H1 (cell line): ENCODE measurements around the gene ADAMTS17. TPM values are rescaled to one million over a fixed set of nuclear protein-coding genes. Genes with fewer than 3 reads are reported as not detected.
A peak's percentile ranks its signal among the peaks of the same experiment; 100 is the strongest.

Experiments used
- CTCF ChIA-PET: fragments of 300-600 bp; sonication (Branson Sonifier 250); formaldehyde crosslinking; loops from one replicate; lab custom pipeline; 2021; ENCODE audit not compliant: partially characterized antibody; lab: Charles Lee
- POLR2A ChIA-PET: fragments of 300-600 bp; sonication (Branson Sonifier 250); formaldehyde crosslinking; loops from one replicate; lab custom pipeline; 2021; ENCODE audit warnings: inconsistent platforms; ENCODE audit not compliant: partially characterized antibody; lab: Charles Lee
- DNase-seq, 2 experiments: peaks; one replicate each; pipeline versions ENCODE4 v3.0.0 to v3.0.0-alpha.2; 2010 to 2022; ENCODE audit warnings: low spot score in 2 of 2, low read depth in 1 of 2, mixed read lengths in 1 of 2
- FAIRE-seq: peaks from 2 replicates; lab custom pipeline; 2011; peaks lifted over from hg19 to GRCh38; lab: Jason Lieb, UNC
- H2AFZ ChIP-seq: 2 replicates; pipeline ENCODE4 v1.8.1; 2012; ENCODE audit warnings: low read length, inconsistent platforms
- H2AK5ac ChIP-seq: 2 replicates; pipeline ENCODE4 v1.6.1; 2013; ENCODE audit warnings: low read depth, low read length
- H2BK120ac ChIP-seq: replicated peaks from 2 replicates; pipeline ENCODE3; 2013; ENCODE audit warnings: low read depth, low read length, inconsistent platforms
- H2BK12ac ChIP-seq: 2 replicates; pipeline ENCODE4 v1.6.1; 2013; ENCODE audit warnings: low read depth, low read length
- H2BK15ac ChIP-seq: 2 replicates; pipeline ENCODE4 v1.6.1; 2013; ENCODE audit warnings: low read length
- H2BK20ac ChIP-seq: 2 replicates; pipeline ENCODE4 v1.6.1; 2013; ENCODE audit warnings: low read length
- H2BK5ac ChIP-seq: 2 replicates; pipeline ENCODE4 v1.6.1; 2013; ENCODE audit warnings: low read depth, low read length
- H3K14ac ChIP-seq: 2 replicates; pipeline ENCODE4 v1.6.1; 2013; ENCODE audit warnings: inconsistent platforms; ENCODE audit not compliant: insufficient read length
- H3K18ac ChIP-seq: 2 replicates; pipeline ENCODE4 v1.6.1; 2013; ENCODE audit warnings: low read length; ENCODE audit errors: extremely low read depth
- H3K23ac ChIP-seq: 2 replicates; pipeline ENCODE4 v1.6.1; 2013; ENCODE audit warnings: inconsistent platforms; ENCODE audit not compliant: insufficient read length
- H3K23me2 ChIP-seq: 2 replicates; pipeline ENCODE4 v1.6.1; 2013; ENCODE audit warnings: low read depth, low read length
- H3K27ac ChIP-seq: 2 replicates; pipeline ENCODE4 v1.6.1; 2011; ENCODE audit warnings: low read depth, low read length, inconsistent platforms
- H3K27me3 ChIP-seq, 4 experiments: replicated peaks in 1 of 4; 1 replicate in 1 of 4; 2 replicates in 3 of 4; pipeline versions ENCODE4 v1.6.1 to v1.8.1; 2011 to 2013; ENCODE audit warnings: low read length in 3 of 4, mild to moderate bottlenecking in 3 of 4, inconsistent platforms in 2 of 4, mixed read lengths in 2 of 4, moderate library complexity in 1 of 4; ENCODE audit not compliant: control insufficient read depth in 3 of 4, insufficient read depth in 3 of 4; ENCODE audit errors: extremely low read depth in 1 of 4
- H3K36me3 ChIP-seq, 4 experiments: 2 replicates each; pipeline versions ENCODE4 v1.6.1 to v1.8.1; 2011 to 2013; ENCODE audit warnings: mild to moderate bottlenecking in 4 of 4, low read length in 3 of 4, moderate library complexity in 2 of 4, control low read depth in 1 of 4, inconsistent platforms in 1 of 4; ENCODE audit not compliant: insufficient read depth in 4 of 4, control insufficient read depth in 2 of 4
- H3K4ac ChIP-seq: replicated peaks from 2 replicates; pipeline ENCODE3; 2013; ENCODE audit warnings: low read length, low read depth, mixed read lengths, inconsistent platforms; ENCODE audit not compliant: insufficient read length
- H3K4me1 ChIP-seq, 4 experiments: replicated peaks in 1 of 4; 1 replicate in 1 of 4; 2 replicates in 3 of 4; pipeline versions ENCODE4 v1.6.1 to v1.8.1; 2011 to 2013; ENCODE audit warnings: low read length in 3 of 4, inconsistent platforms in 2 of 4, mixed read lengths in 1 of 4; ENCODE audit not compliant: insufficient read depth in 4 of 4, control insufficient read depth in 3 of 4
- H3K4me2 ChIP-seq, 2 experiments: 2 replicates each; pipeline versions ENCODE4 v1.6.1 to v1.8.1; 2011 to 2013; ENCODE audit warnings: low read depth in 2 of 2, low read length in 2 of 2, control low read depth in 1 of 2, inconsistent platforms in 1 of 2, mild to moderate bottlenecking in 1 of 2; ENCODE audit not compliant: insufficient read depth in 1 of 2
- H3K4me3 ChIP-seq, 4 experiments: fragments of 200-600, 300-600 bp in 1 of 4; sonication (generic), shearing (Covaris generic), sonication (Bioruptor Twin) in 1 of 4; 2 replicates each; pipeline versions ENCODE4 v1.5.1 to v1.8.1; 2011 to 2016; ENCODE audit warnings: low read length in 4 of 4, low read depth in 3 of 4, control low read depth in 2 of 4, inconsistent platforms in 2 of 4, mild to moderate bottlenecking in 2 of 4, mixed read lengths in 1 of 4, moderate library complexity in 1 of 4; ENCODE audit not compliant: insufficient read depth in 2 of 4; ENCODE audit errors: extremely low read depth in 1 of 4
- H3K56ac ChIP-seq: replicated peaks from 2 replicates; pipeline ENCODE3; 2013; ENCODE audit warnings: low read depth, mild to moderate bottlenecking, mixed read lengths, low read length, inconsistent platforms; ENCODE audit not compliant: insufficient read length
- H3K79me1 ChIP-seq: 2 replicates; pipeline ENCODE4 v1.6.1; 2013; ENCODE audit warnings: low read depth, low read length, control low read depth
- H3K79me2 ChIP-seq, 2 experiments: 2 replicates each; pipeline versions ENCODE4 v1.6.1 to v1.8.1; 2012 to 2013; ENCODE audit warnings: low read length in 2 of 2, mild to moderate bottlenecking in 2 of 2, inconsistent platforms in 1 of 2; ENCODE audit not compliant: insufficient read depth in 2 of 2, control insufficient read depth in 1 of 2
- H3K9ac ChIP-seq, 4 experiments: replicated peaks in 1 of 4; 1 replicate in 1 of 4; 2 replicates in 3 of 4; pipeline versions ENCODE4 v1.6.1 to v1.8.1; 2011 to 2013; ENCODE audit warnings: low read depth in 3 of 4, low read length in 3 of 4, control low read depth in 2 of 4, mild to moderate bottlenecking in 2 of 4, moderate library complexity in 2 of 4, inconsistent platforms in 1 of 4; ENCODE audit errors: extremely low read depth in 1 of 4
- H3K9me3 ChIP-seq, 2 experiments: 2 replicates each; pipeline versions ENCODE4 v1.6.1 to v1.8.1; 2012 to 2013; ENCODE audit warnings: mild to moderate bottlenecking in 2 of 2, moderate library complexity in 2 of 2, control low read depth in 1 of 2, inconsistent platforms in 1 of 2, low read depth in 1 of 2, low read length in 1 of 2, mixed read lengths in 1 of 2; ENCODE audit not compliant: insufficient read depth in 2 of 2
- H4K20me1 ChIP-seq, 2 experiments: replicated peaks in 1 of 2; 2 replicates each; pipeline versions ENCODE3 to v1.8.1; 2011 to 2013; ENCODE audit warnings: inconsistent platforms in 2 of 2, low read length in 2 of 2, mild to moderate bottlenecking in 1 of 2; ENCODE audit not compliant: insufficient read depth in 2 of 2, control insufficient read depth in 1 of 2
- H4K5ac ChIP-seq: 2 replicates; pipeline ENCODE4 v1.6.1; 2013; ENCODE audit warnings: low read length, low read depth, mixed read lengths, inconsistent platforms; ENCODE audit not compliant: insufficient read length
- H4K8ac ChIP-seq: 2 replicates; pipeline ENCODE4 v1.8.0; 2013; ENCODE audit warnings: mild to moderate bottlenecking, moderate library complexity, low read length, inconsistent platforms; ENCODE audit not compliant: insufficient read depth; ENCODE audit errors: extremely low read depth
- H4K91ac ChIP-seq: replicated peaks from 2 replicates; pipeline ENCODE3; 2013; ENCODE audit warnings: low read length, mixed read lengths, inconsistent platforms; ENCODE audit not compliant: insufficient read length
- HDAC2 ChIP-seq, 2 experiments: fragments of 300-600 bp in 1 of 2; sonication (generic) in 1 of 2; IDR thresholded peaks; 2 replicates each; pipeline ENCODE4 v1.6.1; 2011 to 2012; ENCODE audit warnings: low read depth in 2 of 2, low read length in 2 of 2, mild to moderate bottlenecking in 2 of 2, moderate library complexity in 2 of 2, borderline replicate concordance in 1 of 2, inconsistent platforms in 1 of 2
- JUN ChIP-seq: IDR thresholded peaks from 2 replicates; pipeline ENCODE4 v1.6.1; 2011; ENCODE audit warnings: low read depth, mild to moderate bottlenecking, improper control_type of control experiment, low read length
- KDM4A ChIP-seq: IDR thresholded peaks from one replicate; pipeline ENCODE4 v1.7.1; 2012; ENCODE audit warnings: low read depth, mild to moderate bottlenecking, moderate library complexity, low read length, inconsistent platforms; ENCODE audit not compliant: severe bottlenecking
- PHF8 ChIP-seq: fragments of 200-600 bp; sonication (generic); conservative IDR thresholded peaks from 2 replicates; pipeline ENCODE4 v1.7.1; 2012; ENCODE audit warnings: low read depth, mild to moderate bottlenecking, inconsistent platforms, low read length, moderate library complexity
- RFX5 ChIP-seq: IDR thresholded peaks from 2 replicates; pipeline ENCODE4 v1.6.1; 2011; ENCODE audit warnings: low read depth, low read length, improper control_type of control experiment, borderline replicate concordance
- SP1 ChIP-seq: IDR thresholded peaks from 2 replicates; pipeline ENCODE4 v1.6.1; 2011; ENCODE audit warnings: low read depth, low read length
- WGBS, 2 experiments: shearing (Covaris generic) in 1 of 2; methylation state at CpG; one replicate each; pipeline versions ENCODE4 v1.1.6 to v1.1.7; 2013 to 2015; ENCODE audit warnings: low lambda C conversion rate in 2 of 2, mixed read lengths in 2 of 2, inconsistent platforms in 1 of 2, low coverage in 1 of 2, missing lambda C conversion rate in 1 of 2; ENCODE audit not compliant: insufficient replicate concordance in 2 of 2, insufficient coverage in 1 of 2, insufficient read length in 1 of 2; ENCODE audit errors: extremely low coverage in 1 of 2, missing lambda C conversion rate in 1 of 2; 5-methylcytosine and 5-hydroxymethylcytosine counted together
- polyA plus RNA-seq, 7 experiments: library from polyadenylated mRNA; depleted of rRNA in 3 of 7; stranded (reverse) in 5 of 7; unstranded in 2 of 7; fragments of >200 nt in 5 of 7; fragments of 200-250 nt in 2 of 7; gene quantifications; 1 replicate in 5 of 7; 2 replicates in 1 of 7; 4 replicates in 1 of 7; pipeline versions ENCODE4 v1.2.1 to v1.2.3, GENCODE V29; 2011 to 2013; ENCODE audit warnings: missing spikeins in 2 of 7, mixed read lengths in 2 of 7
- total RNA-seq: library from RNA; stranded (reverse); fragmentation: NEBNext Ultra II Directional; extraction: Animal tissue kit (Norgen Biotek cat#: 25700); gene quantifications from 2 replicates; pipeline ENCODE4 v1.2.1, GENCODE V29; 2021

ADAMTS17 gene
- total and polyA plus RNA-seq, 2 of the 8 experiments (the other 6 are each of a cell fraction or from before 2014, with no cell fraction given) = 0.51 to 1.7 TPM

DNA sequence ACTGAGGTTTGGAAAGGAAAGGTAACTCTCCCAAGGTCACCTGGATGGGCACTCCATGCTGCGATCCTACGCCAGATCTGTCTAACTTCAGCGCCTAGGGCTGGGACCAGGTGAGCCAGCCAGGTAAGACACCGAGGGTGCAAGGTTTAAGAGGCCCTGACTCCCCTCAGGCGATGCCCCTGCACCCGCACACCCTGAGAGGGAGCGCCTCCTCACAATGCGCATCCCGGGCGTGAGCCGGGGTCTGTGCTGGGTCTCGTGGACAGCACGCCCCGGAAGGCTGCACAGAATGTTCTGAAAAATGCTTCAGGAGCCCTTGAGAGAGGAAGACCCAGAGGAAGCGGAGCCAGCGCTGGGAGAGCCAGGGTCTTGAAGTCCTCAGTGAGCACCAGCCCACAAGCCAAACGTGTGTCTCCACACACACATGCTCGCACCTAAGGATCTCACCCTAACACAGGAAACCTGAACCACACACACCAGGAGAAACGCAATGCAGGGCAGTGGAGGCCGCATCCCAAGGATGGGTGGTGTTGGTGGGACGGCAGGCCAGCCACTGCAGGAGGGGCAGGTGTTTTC, 142.0 kb downstream of the ADAMTS17 start:
- TF ChIP-seq JUN (no peak), SP1 (no peak), KDM4A (no peak), PHF8 (no peak), RFX5 (no peak), HDAC2 (IDR thresholded peaks at IDR 0.05; ENCODE audit: borderline replicate concordance in 1 of 2, low read depth in 2 of 2, low read length in 2 of 2) (no peak)
- H2BK15ac ChIP-seq = no peak overlapping the region
- H3K27me3 ChIP-seq = no peaks in the 10 kb centered on the region
- H2BK120ac ChIP-seq = no peak overlapping the region
- no peak overlapping the region for H2AK5ac ChIP-seq
- peaks cover 0 to 6% (median 1%) of the 10 kb centered on the region in 4 experiments; a peak in 2 of 7 replicates for H3K4me1 ChIP-seq
- POLR2A ChIA-PET = no interaction called here
- CTCF ChIA-PET = no interaction called here
- no peak overlapping the region for H3K14ac ChIP-seq
- H3K23ac ChIP-seq = no peak overlapping the region
- H3K4me2 ChIP-seq = no peak overlapping the region
- no peaks in the 10 kb centered on the region for H3K79me1 ChIP-seq
- H3K23me2 ChIP-seq = no peaks in the 10 kb centered on the region
- H3K4ac ChIP-seq = no peak overlapping the region
- no peak overlapping the region for H2AFZ ChIP-seq
- no peaks in the 10 kb centered on the region for H3K9me3 ChIP-seq
- no peak overlapping the region for H2BK12ac ChIP-seq
- DNase-seq = peak in 1 of 2 experiments; percentile 17
- no peak overlapping the region for H3K9ac ChIP-seq
- no peak overlapping the region for H4K91ac ChIP-seq
- peak overlapping the region; percentile 17; the same call in 1 of the 2 replicates for H4K8ac ChIP-seq
- H3K27ac ChIP-seq = no peak overlapping the region
- 90% methylated on average over 21 of the region's 21 CpGs; no CpG with 5 or more reads in 1 of the 2 experiments for WGBS, 2 experiments
- no peaks in the 10 kb centered on the region for H4K20me1 ChIP-seq
- no peak overlapping the region for H2BK5ac ChIP-seq
- H3K79me2 ChIP-seq = no peaks in the 10 kb centered on the region
- FAIRE-seq = no peak
- no peak overlapping the region for H3K18ac ChIP-seq
- H3K56ac ChIP-seq = no peak overlapping the region
- H3K4me3 ChIP-seq = no peak overlapping the region
- no peak overlapping the region for H4K5ac ChIP-seq
- no peaks in the 10 kb centered on the region for H3K36me3 ChIP-seq
- H2BK20ac ChIP-seq = no peak overlapping the region
